GM04503 (cell line): ENCODE measurements around the gene PANX1.
A peak's percentile ranks its signal among the peaks of the same experiment; 100 is the strongest.

Source experiments
- DNase-seq: peaks from one replicate; pipeline ENCODE4 v3.0.0-alpha.2; 2012; ENCODE audit warnings: low read depth

PANX1 gene

GRCh38 chr11:94185416-94186084, 56.9 kb downstream of the PANX1 start:
- peak; percentile 92 for DNase-seq

- no peak for DNase-seq
These were observed 57.9 kb downstream of the PANX1 start for GRCh38 chr11:94186342-94187203.

GRCh38 chr11:94193288-94193687, 64.6 kb downstream of the PANX1 start:
- DNase-seq, result peak; percentile 47

- DNase-seq, result no peak
These were observed 66.1 kb downstream of the PANX1 start for GRCh38 chr11:94194712-94195111.

GRCh38 chr11:94196363-94196762, 67.7 kb downstream of the PANX1 start:
- no peak for DNase-seq

- DNase-seq, result no peak
These were observed 70.1 kb downstream of the PANX1 start for GRCh38 chr11:94198718-94199117.

GRCh38 chr11:94199136-94200130, 70.8 kb downstream of the PANX1 start:
- DNase-seq, result no peak

- peak; percentile 43 for DNase-seq
These were observed 72.4 kb downstream of the PANX1 start for GRCh38 chr11:94201004-94201465.

GRCh38 chr11:94203070-94203469, 74.4 kb downstream of the PANX1 start:
- no peak for DNase-seq

GRCh38 chr11:94211261-94211830, 82.7 kb downstream of the PANX1 start:
- no peak for DNase-seq

GRCh38 chr11:94212898-94213297, 84.3 kb downstream of the PANX1 start:
- DNase-seq, result no peak

- no peak for DNase-seq
These were observed 89.1 kb downstream of the PANX1 start for GRCh38 chr11:94217705-94218104.

- no peak for DNase-seq
These were observed 89.7 kb downstream of the PANX1 start for GRCh38 chr11:94218372-94218771.

GRCh38 chr11:94219771-94220170, 91.1 kb downstream of the PANX1 start:
- DNase-seq, result no peak

GRCh38 chr11:94224078-94224477, 95.4 kb downstream of the PANX1 start:
- no peak for DNase-seq
